Raji (cell line): ENCODE measurements around the gene PKD2.

Experiments
- POLR2A ChIP-seq: IDR thresholded peaks from 2 replicates; pipeline ENCODE4 v1.6.1; 2011; ENCODE audit warnings: low read depth, low read length, control low read depth; ENCODE audit not compliant: insufficient read depth

Gene PKD2

GRCh38 chr4:88007304-88008121, at the start of gene PKD2:
Gene PKD2 (plus strand): TSS chr4:88007635. CDS start chr4:88007734, 99 bp downstream.
- TF ChIP-seq POLR2A = peak; percentile 83

- TF ChIP-seq POLR2A = no peak
Measured at GRCh38 chr4:87961993-87962392, 45.4 kb upstream of the PKD2 start.

GRCh38 chr4:87962398-87963146, 44.9 kb upstream of the PKD2 start:
- no peak for TF ChIP-seq POLR2A

- TF ChIP-seq POLR2A = no peak
Measured at GRCh38 chr4:87965501-87965975, 41.9 kb upstream of the PKD2 start.

- no peak for TF ChIP-seq POLR2A
Measured at GRCh38 chr4:87966095-87966496, 41.3 kb upstream of the PKD2 start.

- TF ChIP-seq POLR2A = no peak
Measured at GRCh38 chr4:87967193-87967592, 40.2 kb upstream of the PKD2 start.

- no peak for TF ChIP-seq POLR2A
Measured at GRCh38 chr4:87970121-87970520, 37.3 kb upstream of the PKD2 start.

- no peak for TF ChIP-seq POLR2A
Measured at GRCh38 chr4:87971866-87972265, 35.6 kb upstream of the PKD2 start.

GRCh38 chr4:87973283-87974169, 33.9 kb upstream of the PKD2 start:
- no peak for TF ChIP-seq POLR2A

- no peak for TF ChIP-seq POLR2A
Measured at GRCh38 chr4:87974856-87975462, 32.5 kb upstream of the PKD2 start.

GRCh38 chr4:87975466-87975865, 32.0 kb upstream of the PKD2 start, which contains the start of gene SPP1:
Gene SPP1 (plus strand): TSS chr4:87975714. CDS start chr4:87976896, 1,182 bp downstream.
- no peak for TF ChIP-seq POLR2A

GRCh38 chr4:87977521-87978278, 29.7 kb upstream of the PKD2 start:
- TF ChIP-seq POLR2A = no peak

GRCh38 chr4:87978681-87979080, 28.8 kb upstream of the PKD2 start:
- TF ChIP-seq POLR2A = no peak

- TF ChIP-seq POLR2A = no peak
Measured at GRCh38 chr4:87979810-87980209, 27.6 kb upstream of the PKD2 start.
